OCI-LY1 (cell line): ENCODE results near the gene HCFC1.

ENCODE experiments used
- H2AFZ ChIP-seq: fragments of 200-600 bp; sonication (generic), shearing (Covaris generic); 2 replicates; pipeline ENCODE4 v1.6.0; 2014; ENCODE audit warnings: antibody characterized with exemption, mild to moderate bottlenecking, low read length
- H3F3A ChIP-seq: fragments of 200-600 bp; sonication (generic), shearing (Covaris generic); 2 replicates; pipeline ENCODE4 v1.6.0; 2014; ENCODE audit warnings: mild to moderate bottlenecking, antibody characterized with exemption, low read length, moderate library complexity; ENCODE audit not compliant: insufficient read depth
- H3K27ac ChIP-seq: fragments of 200-600 bp; sonication (generic); 2 replicates; pipeline ENCODE4 v1.5.1; 2014; ENCODE audit warnings: low read length, mixed run types, mild to moderate bottlenecking, low read depth; ENCODE audit not compliant: poor library complexity, severe bottlenecking
- H3K27me3 ChIP-seq: fragments of 200-600 bp; sonication (generic); 2 replicates; pipeline ENCODE4 v1.6.0; 2014; ENCODE audit warnings: antibody characterized with exemption, mild to moderate bottlenecking, low read length, moderate library complexity; ENCODE audit not compliant: insufficient read depth
- H3K36me3 ChIP-seq: fragments of 200-600 bp; sonication (generic); 2 replicates; pipeline ENCODE4 v1.6.1; 2014; ENCODE audit warnings: mild to moderate bottlenecking, antibody characterized with exemption, low read length, moderate library complexity, mixed read lengths; ENCODE audit not compliant: insufficient read depth
- H3K4me1 ChIP-seq: fragments of 200-600 bp; sonication (generic); 2 replicates; pipeline ENCODE4 v1.5.1; 2014; ENCODE audit warnings: mild to moderate bottlenecking, low read length, moderate library complexity; ENCODE audit not compliant: insufficient read depth, severe bottlenecking
- H3K4me2 ChIP-seq: fragments of 200-600 bp; sonication (generic), shearing (Covaris generic); 2 replicates; pipeline ENCODE4 v1.6.1; 2014; ENCODE audit warnings: low read length
- H3K4me3 ChIP-seq: fragments of 200-600 bp; sonication (generic); 2 replicates; pipeline ENCODE4 v1.5.1; 2014; ENCODE audit warnings: low read length, low read depth, mild to moderate bottlenecking, mixed read lengths; ENCODE audit not compliant: poor library complexity, severe bottlenecking
- H3K79me2 ChIP-seq: fragments of 200-600 bp; shearing (Covaris generic); 2 replicates; pipeline ENCODE4 v1.6.1; 2016; ENCODE audit warnings: mixed run types, low read length, mixed read lengths; ENCODE audit not compliant: insufficient read depth
- H3K9ac ChIP-seq: fragments of 200-600 bp; sonication (generic), shearing (Covaris generic); 2 replicates; pipeline ENCODE4 v1.6.1; 2014; ENCODE audit warnings: mild to moderate bottlenecking, low read length, mixed read lengths
- H3K9me2 ChIP-seq: fragments of 200-600 bp; sonication (generic), shearing (Covaris generic); 2 replicates; pipeline ENCODE4 v1.6.1; 2014; ENCODE audit warnings: low read depth, mild to moderate bottlenecking, low read length, mixed read lengths
- H3K9me3 ChIP-seq: fragments of 200-600 bp; shearing (Covaris generic); 2 replicates; pipeline ENCODE4 v1.6.1; 2014; ENCODE audit warnings: low read length, mixed read lengths
- H4K20me1 ChIP-seq: fragments of 200-600 bp; sonication (generic), shearing (Covaris generic); 2 replicates; pipeline ENCODE4 v1.6.0; 2016; ENCODE audit warnings: mild to moderate bottlenecking, low read length; ENCODE audit not compliant: insufficient read depth
- EZH2 ChIP-seq: fragments of 200-600 bp; sonication (generic), shearing (Covaris generic); IDR thresholded peaks from 2 replicates; pipeline ENCODE4 v1.8.0; 2017; ENCODE audit warnings: borderline replicate concordance, mixed run types, mild to moderate bottlenecking, antibody characterized with exemption, low read length, moderate library complexity, mixed read lengths
- TF ChIP-seq, protein P1 (sequence below): fragments of 200-600 bp; sonication (generic), shearing (Covaris generic); IDR thresholded peaks from 2 replicates; pipeline ENCODE4 v1.5.1; 2017; ENCODE audit warnings: mild to moderate bottlenecking, antibody characterized with exemption, low read length, moderate library complexity, mixed read lengths

Gene HCFC1

GRCh38 chrX:153954558-153955227, 16.9 kb downstream of the HCFC1 start:
- H3K36me3 ChIP-seq = peaks cover 98% of the 10 kb centered on the region
- no peaks in the 10 kb centered on the region for H3F3A ChIP-seq
- H3K9me2 ChIP-seq = no peaks in the 10 kb centered on the region
- no peak overlapping the region for H3K27ac ChIP-seq
- no peaks in the 10 kb centered on the region for H3K79me2 ChIP-seq
- no peak for TF ChIP-seq EZH2
- TF ChIP-seq, protein P1, sequence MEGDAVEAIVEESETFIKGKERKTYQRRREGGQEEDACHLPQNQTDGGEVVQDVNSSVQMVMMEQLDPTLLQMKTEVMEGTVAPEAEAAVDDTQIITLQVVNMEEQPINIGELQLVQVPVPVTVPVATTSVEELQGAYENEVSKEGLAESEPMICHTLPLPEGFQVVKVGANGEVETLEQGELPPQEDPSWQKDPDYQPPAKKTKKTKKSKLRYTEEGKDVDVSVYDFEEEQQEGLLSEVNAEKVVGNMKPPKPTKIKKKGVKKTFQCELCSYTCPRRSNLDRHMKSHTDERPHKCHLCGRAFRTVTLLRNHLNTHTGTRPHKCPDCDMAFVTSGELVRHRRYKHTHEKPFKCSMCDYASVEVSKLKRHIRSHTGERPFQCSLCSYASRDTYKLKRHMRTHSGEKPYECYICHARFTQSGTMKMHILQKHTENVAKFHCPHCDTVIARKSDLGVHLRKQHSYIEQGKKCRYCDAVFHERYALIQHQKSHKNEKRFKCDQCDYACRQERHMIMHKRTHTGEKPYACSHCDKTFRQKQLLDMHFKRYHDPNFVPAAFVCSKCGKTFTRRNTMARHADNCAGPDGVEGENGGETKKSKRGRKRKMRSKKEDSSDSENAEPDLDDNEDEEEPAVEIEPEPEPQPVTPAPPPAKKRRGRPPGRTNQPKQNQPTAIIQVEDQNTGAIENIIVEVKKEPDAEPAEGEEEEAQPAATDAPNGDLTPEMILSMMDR = no peak
- no peak overlapping the region for H3K4me3 ChIP-seq
- H3K4me2 ChIP-seq = no peak overlapping the region
- H4K20me1 ChIP-seq = no peaks in the 10 kb centered on the region
- H3K27me3 ChIP-seq = no peaks in the 10 kb centered on the region
- no peaks in the 10 kb centered on the region for H3K4me1 ChIP-seq
- no peaks in the 10 kb centered on the region for H3K9me3 ChIP-seq
- no peak overlapping the region for H2AFZ ChIP-seq
- H3K9ac ChIP-seq = no peak overlapping the region

- H3K9ac ChIP-seq = no peak overlapping the region
- no peaks in the 10 kb centered on the region for H3K27me3 ChIP-seq
- H3K4me2 ChIP-seq = no peak overlapping the region
- H3F3A ChIP-seq = no peaks in the 10 kb centered on the region
- no peak overlapping the region for H3K27ac ChIP-seq
- H3K36me3 ChIP-seq = peaks cover 94% of the 10 kb centered on the region
- no peaks in the 10 kb centered on the region for H3K9me2 ChIP-seq
- TF ChIP-seq, protein P1 = no peak
- TF ChIP-seq EZH2 = no peak
- H2AFZ ChIP-seq = no peak overlapping the region
- no peaks in the 10 kb centered on the region for H3K4me1 ChIP-seq
- no peaks in the 10 kb centered on the region for H3K9me3 ChIP-seq
- no peaks in the 10 kb centered on the region for H3K79me2 ChIP-seq
- no peak overlapping the region for H3K4me3 ChIP-seq
- H4K20me1 ChIP-seq = no peaks in the 10 kb centered on the region
Observed at GRCh38 chrX:153953892-153954557, 17.6 kb downstream of the HCFC1 start.

DNA sequence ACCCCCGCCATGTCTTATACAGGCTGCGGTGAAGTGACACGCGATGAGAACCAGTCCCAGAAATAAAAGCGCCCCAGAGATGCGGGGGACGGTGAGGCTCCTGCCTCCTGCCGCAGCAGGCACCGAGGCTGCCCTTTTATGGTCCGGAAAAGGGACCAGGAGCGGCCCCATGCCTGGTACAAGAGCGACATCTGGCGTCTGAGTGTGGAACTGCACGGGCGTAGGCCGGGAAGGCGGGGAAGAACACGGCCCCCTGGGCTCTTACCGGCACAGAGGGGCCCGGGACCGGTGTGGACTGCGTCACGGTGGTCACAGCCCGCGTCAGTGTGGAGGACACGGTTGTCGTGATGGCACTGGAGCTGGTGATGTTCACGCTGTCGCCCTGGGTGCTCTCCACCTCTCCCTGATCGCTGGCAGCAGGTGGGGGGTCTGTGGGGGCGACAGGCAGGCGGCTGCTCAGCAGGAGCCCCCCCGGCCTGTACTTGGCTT, 18.2 kb downstream of the HCFC1 start:
- Histone ChIP-seq H3K9ac (no peak overlapping the region), H3K27ac (peak overlapping the region; percentile 28), H4K20me1 (no peaks in the 10 kb centered on the region), H3K4me1 (no peaks in the 10 kb centered on the region), H2AFZ (no peak overlapping the region), H3K4me2 (no peak overlapping the region), H3K9me2 (no peaks in the 10 kb centered on the region), H3F3A (no peaks in the 10 kb centered on the region), H3K79me2 (no peaks in the 10 kb centered on the region), H3K4me3 (no peak overlapping the region), H3K9me3 (no peaks in the 10 kb centered on the region), H3K27me3 (no peaks in the 10 kb centered on the region), H3K36me3 (peaks cover 95% of the 10 kb centered on the region)
- TF ChIP-seq, protein P1 = peak; percentile 77
- TF ChIP-seq EZH2 = no peak
